GM21717 (cell line): Measurements from ENCODE around the gene KIAA0586.
A peak's percentile ranks its signal among the peaks of the same experiment; 100 is the strongest.
"Not testable (repeated sequence)": the region's sequence is repeated elsewhere in the genome, so short reads cannot be mapped to it uniquely, and the experiment has no call there.

Source experiments
- ATAC-seq: cut with Tn5 transposase; IDR thresholded peaks from one replicate; pipeline ENCODE4 v1.9.1; 2021; ENCODE audit warnings: mild to moderate bottlenecking, moderate library complexity; ENCODE audit not compliant: unreplicated experiment

KIAA0586 gene

GRCh38 chr14:58463147-58463546 lies 35.6 kb downstream of the KIAA0586 start:
- ATAC-seq: no peak

DNA sequence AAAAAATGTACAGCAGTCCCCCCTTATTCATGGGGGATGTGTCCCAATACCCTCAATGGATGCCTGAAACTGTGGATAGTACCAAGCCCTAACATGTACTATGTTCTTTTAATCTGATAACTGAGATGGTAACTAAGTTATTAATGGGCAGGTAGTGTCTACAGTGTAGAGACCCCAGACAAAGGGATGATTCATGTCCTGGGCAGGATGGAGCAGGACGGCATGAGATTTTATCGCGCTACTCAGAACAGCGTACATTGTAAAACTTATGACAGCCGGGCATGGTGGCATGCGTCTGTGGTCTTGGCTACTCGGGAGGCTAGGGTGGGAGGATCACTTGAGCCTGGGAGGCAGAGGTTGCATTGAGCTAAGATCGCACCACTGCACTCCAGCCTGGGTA lies 37.1 kb downstream of the KIAA0586 start:
- ATAC-seq: no peak

GRCh38 chr14:58465421-58465820 lies 37.9 kb downstream of the KIAA0586 start:
- ATAC-seq: no peak

DNA sequence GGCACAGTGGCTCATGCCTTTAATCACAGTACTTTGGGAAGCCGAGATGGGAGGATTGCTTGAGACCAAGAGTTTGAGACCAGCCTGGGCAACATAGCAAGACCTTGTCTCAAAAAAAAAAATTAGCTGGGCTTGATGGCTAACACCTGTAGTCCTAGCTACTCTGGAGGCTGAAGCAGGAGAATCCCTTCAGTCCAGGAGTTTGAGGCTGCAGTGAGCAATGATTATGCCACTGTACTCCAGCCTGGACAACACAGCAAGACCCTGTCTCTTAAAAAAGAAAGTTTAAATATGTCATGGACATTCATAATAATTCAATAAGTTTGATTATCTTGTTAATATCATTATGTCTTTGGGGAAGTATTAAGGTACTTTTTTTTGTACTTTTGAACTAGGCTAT lies 38.9 kb downstream of the KIAA0586 start:
- no peak for ATAC-seq

- ATAC-seq: no peak
These were observed 40.1 kb downstream of the KIAA0586 start for GRCh38 chr14:58467575-58467974.

DNA sequence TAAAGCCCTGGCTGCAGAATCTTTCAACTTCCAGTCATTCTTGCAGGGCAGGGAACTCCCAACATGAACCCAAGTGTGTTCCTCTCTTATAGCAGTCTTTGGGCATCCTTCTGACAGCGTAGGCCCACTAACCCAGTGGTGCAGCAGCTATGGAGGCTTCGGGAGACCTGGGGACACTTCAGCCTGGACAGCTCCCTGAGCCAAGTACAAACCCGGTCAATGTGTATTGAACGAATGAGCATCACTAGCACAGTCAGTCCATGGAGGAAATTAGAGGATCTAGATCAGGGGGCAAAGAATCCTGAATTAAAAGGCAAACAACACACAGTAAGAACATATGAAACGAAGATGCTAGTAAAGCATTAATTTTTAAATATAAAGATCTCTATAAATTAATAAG lies 41.8 kb downstream of the KIAA0586 start:
- no peak for ATAC-seq

GRCh38 chr14:58476320-58476719 lies 48.8 kb downstream of the KIAA0586 start:
- no peak for ATAC-seq

- ATAC-seq: no peak
These were observed 50.1 kb downstream of the KIAA0586 start for GRCh38 chr14:58477653-58478052.

DNA sequence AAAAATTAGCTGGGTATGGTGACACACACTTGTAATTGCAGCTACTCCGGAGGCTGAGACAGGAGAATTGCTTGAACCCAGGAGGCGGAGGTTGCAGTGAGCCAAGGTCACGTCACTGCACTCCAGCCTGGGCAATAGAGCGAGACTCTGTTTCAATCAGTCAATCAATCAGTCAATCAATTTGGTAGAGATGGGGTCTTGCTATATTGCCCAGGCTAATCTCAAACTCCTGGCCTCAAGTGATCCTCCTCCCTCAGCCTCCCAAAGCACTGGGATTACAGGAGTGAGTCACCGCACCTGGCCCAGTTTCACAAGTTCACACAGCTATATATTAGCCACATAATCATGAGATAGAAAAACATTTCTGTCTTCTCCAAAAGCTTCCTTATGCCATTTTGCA lies 50.8 kb downstream of the KIAA0586 start:
- ATAC-seq: not testable (repeated sequence)

DNA sequence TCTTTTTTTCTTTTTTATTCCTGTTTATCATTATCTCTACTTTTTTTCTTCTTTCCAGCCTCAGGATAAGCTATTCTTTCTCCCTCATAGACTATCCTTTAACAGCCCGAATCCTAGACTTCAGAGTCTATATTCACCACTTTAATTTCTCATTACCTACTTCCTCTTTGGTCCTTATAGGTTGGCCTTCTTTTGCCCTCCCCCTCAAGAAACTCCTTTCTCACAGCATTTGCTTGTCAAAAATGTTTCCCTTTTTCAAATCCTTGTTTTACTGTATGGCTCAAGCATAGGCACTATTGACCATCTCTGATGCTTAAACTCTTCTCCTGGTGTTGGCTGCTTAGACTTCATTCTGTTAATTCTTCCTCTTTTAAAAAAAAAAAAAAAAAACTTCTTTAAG lies 52.5 kb downstream of the KIAA0586 start:
- ATAC-seq: no peak

- no peak for ATAC-seq
These were observed 56.7 kb downstream of the KIAA0586 start for GRCh38 chr14:58484176-58484575.

DNA sequence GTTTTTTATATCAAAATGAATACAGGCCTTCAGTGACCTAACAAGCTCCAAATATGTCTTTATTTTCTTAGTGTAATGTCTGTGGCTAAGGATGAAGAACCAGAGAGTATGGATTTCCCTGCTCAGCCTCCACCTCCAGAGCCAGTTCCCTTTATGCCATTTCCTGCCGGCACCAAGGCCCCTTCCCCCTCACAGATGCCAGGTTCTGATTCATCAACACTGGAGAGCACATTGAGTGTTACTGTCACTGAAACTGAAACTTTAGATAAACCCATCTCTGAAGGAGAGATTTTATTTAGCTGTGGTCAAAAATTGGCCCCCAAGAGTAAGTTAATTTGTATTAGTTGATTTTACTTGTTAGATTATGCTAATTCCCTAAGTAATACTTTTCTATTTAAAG lies 61.0 kb downstream of the KIAA0586 start:
- ATAC-seq: peak; percentile 77

GRCh38 chr14:58491593-58491992 lies 64.1 kb downstream of the KIAA0586 start:
- no peak for ATAC-seq

DNA sequence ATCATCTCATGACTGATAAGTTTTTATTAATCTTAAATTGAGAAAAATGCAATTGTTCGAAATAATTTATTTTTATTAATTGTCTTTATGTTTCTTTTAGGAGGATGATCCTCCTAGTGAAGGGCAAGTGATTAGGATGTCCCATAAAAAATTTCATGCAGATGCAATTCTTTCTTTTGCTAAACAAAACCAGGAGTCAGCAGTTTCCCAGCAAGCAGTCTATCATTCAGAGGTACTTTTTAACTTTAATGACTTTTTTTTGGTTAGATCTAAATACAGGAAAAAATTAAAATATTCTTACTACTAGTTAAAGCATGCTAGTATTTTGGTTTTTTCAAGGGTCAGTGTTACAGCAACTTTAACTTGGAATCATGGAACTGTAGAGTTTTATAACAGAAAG lies 64.5 kb downstream of the KIAA0586 start:
- ATAC-seq: no peak

- ATAC-seq: no peak
These were observed 73.8 kb downstream of the KIAA0586 start for GRCh38 chr14:58501214-58501816.

- no peak for ATAC-seq
These were observed 85.8 kb downstream of the KIAA0586 start for GRCh38 chr14:58513272-58513671.

DNA sequence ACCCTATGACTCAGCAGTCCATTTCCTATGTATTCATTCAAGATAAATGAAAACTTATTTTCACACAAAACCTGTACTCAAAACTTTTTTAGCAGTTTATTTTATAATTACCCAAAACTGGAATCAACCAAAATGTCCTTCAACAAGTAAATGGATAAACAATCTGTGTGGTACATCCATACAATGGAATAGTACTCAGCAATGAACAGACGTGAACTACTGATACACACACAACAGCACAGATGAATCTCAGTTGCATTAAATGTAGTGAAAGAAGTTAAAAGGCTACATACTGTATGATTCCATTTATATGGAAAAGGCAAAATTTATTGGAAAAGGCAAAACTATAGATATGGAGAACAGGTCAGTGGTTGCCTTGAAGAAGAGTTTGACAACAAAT lies 90.1 kb downstream of the KIAA0586 start:
- no peak for ATAC-seq

DNA sequence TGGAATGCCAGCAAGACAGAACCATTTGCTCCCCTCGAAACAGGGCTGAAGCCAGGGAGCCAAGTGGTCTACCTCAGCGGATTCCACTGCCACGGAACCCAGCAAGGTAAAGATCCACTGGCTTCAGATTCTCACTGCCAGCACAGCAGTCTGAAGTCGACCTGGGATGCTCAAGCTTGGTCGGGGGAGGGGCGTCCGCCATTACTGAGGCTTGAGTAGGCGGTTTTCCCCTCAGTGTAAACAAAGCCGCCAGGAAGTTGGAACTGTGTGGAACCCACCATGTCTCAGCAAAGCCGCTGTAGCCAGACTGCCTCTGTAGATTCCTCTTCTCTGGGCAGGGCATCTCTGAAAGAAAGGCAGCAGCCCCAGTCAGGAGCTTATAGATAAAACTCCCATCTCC lies 98.2 kb downstream of the KIAA0586 start:
- not testable (repeated sequence) for ATAC-seq

DNA sequence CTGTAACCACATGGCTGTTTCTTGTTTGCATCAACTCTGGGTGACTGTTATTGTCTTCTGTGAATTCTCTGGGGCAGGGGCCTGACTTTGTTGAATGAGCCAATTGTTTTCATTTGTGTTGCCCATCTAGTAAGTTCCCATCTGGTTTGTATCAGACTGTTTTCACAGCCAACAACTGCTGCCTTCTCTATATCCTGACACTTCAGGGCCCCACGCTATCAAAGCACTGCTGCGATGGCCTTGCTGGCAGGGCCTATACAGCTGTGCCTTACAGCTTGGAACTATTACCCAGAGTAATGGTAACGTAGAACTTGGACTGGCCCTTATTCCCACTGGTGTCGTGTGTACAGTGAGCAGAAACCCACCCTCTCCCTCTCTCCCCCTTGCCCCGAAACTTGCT lies 105.9 kb downstream of the KIAA0586 start:
- no peak for ATAC-seq

GRCh38 chr14:58535044-58535443 lies 107.5 kb downstream of the KIAA0586 start:
- no peak for ATAC-seq

DNA sequence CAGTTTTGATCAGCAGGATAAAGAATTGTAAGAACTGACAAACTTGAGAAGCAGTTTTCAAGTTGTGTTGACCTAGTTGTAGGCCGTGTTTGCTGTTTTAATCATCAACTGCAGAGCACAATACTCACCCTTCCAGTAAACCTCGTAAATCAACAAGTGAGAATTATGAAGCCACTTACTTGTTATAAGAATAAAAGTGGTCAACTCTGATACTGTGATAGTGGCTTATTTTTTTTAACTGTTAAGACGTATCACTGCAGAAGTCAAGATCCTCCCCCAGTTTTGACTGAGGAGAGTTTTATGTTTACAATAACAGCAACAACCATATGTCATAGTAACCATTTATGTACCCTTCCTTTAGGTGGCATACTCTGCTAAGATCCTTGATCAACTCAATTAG lies 109.5 kb downstream of the KIAA0586 start:
- no peak for ATAC-seq

DNA sequence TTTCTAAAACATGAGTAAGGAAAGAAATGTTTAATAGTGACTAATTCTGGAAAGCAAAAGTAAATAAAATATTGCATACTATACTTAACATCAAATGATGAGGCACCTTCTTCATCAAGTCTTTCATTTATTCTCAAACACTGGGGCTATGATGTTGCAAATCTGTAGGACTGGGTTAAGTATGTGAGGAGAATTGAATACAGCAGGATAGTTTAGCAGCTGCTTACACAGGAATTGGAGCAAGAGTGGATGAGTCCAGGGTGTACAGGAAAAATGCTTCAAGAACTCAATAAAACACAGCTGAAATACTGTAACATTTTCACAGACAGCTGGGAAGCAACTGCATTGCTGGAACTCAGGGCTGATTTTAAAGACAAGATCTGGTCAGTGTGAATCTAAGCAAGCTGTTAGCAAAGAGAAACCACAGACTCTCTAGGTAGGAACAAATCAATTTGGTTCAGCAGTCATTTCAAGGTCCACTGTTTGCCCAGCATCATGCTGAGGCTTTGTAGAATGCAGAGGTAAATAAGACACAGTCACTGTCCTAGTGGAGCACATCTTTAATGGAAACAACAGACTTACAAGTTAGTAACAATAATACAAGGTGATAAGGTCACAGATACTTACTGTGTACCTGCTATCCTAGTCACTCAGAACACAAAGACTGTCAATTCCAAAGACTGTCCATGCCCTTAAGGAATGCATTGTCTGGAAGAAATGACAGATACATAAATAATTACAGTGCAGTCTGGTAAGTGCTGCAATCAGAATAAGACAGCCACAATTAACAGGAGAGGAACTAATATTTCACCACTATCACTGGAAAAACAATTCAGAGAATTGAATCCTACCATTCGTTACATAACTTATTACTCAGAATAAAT lies 113.5 kb downstream of the KIAA0586 start:
- ATAC-seq: no peak
